Measurements from ENCODE around the gene CDPF1.

- TF ChIP-seq CTCF (IDR thresholded peaks at IDR 0.05) (no peak), POLR2A (IDR thresholded peaks at IDR 0.05) (no peak)
Measured at GRCh38 chr22:46242076-46242475, 8.0 kb downstream of the CDPF1 start.
